ENCODE results near the gene WDR55.
A peak's percentile ranks its signal among the peaks of the same experiment; 100 is the strongest.
"Not testable (repeated sequence)": the region's sequence is repeated elsewhere in the genome, so short reads cannot be mapped to it uniquely, and the experiment has no call there.

WDR55 gene

GRCh38 chr5:140633501-140633900 lies 31.2 kb upstream of the WDR55 start:
- TF ChIP-seq TAF1 (IDR thresholded peaks at IDR 0.05; ENCODE audit: borderline replicate concordance, low read depth, low read length) (no peak), POLR2AphosphoS5 (IDR thresholded peaks at IDR 0.05; ENCODE audit: low read depth, low read length) (no peak), POLR2A (IDR thresholded peaks at IDR 0.05; ENCODE audit: low read depth, low read length) (no peak)
- DNase-seq (ENCODE audit: insufficient read length) (no peak), FAIRE-seq (no peak)

- DNase-seq (ENCODE audit: insufficient read length) (no peak), FAIRE-seq (no peak)
- TF ChIP-seq TAF1 (IDR thresholded peaks at IDR 0.05; ENCODE audit: borderline replicate concordance, low read depth, low read length) (no peak), POLR2A (IDR thresholded peaks at IDR 0.05; ENCODE audit: low read depth, low read length) (no peak), POLR2AphosphoS5 (IDR thresholded peaks at IDR 0.05; ENCODE audit: low read depth, low read length) (no peak)
Measured at GRCh38 chr5:140634103-140634502, 30.6 kb upstream of the WDR55 start.

- no peak for FAIRE-seq
- no peak for DNase-seq (ENCODE audit: insufficient read length)
Measured at GRCh38 chr5:140635291-140636257, 29.1 kb upstream of the WDR55 start.

GRCh38 chr5:140637371-140638100 lies 27.2 kb upstream of the WDR55 start:
- TF ChIP-seq POLR2AphosphoS5 (IDR thresholded peaks at IDR 0.05; ENCODE audit: low read depth, low read length) (no peak), TAF1 (IDR thresholded peaks at IDR 0.05; ENCODE audit: borderline replicate concordance, low read depth, low read length) (no peak), POLR2A (IDR thresholded peaks at IDR 0.05; ENCODE audit: low read depth, low read length) (no peak)
- FAIRE-seq (no peak), DNase-seq (ENCODE audit: insufficient read length) (no peak)

More at GRCh38 chr5:140635291-140636257, 29.1 kb upstream of the WDR55 start:
- TF ChIP-seq POLR2AphosphoS5 (IDR thresholded peaks at IDR 0.05; ENCODE audit: low read depth, low read length), result no peak
- TF ChIP-seq POLR2A (IDR thresholded peaks at IDR 0.05; ENCODE audit: low read depth, low read length), result no peak
- TF ChIP-seq TAF1 (IDR thresholded peaks at IDR 0.05; ENCODE audit: borderline replicate concordance, low read depth, low read length), result no peak

GRCh38 chr5:140638898-140639147 lies 25.9 kb upstream of the WDR55 start:
- FAIRE-seq; DNase-seq (ENCODE audit: insufficient read length): not testable (repeated sequence)

- FAIRE-seq, result peak; percentile 98
- TF ChIP-seq POLR2AphosphoS5 (IDR thresholded peaks at IDR 0.05; ENCODE audit: low read depth, low read length), result peak; percentile 77
- no peak for TF ChIP-seq TAF1 (IDR thresholded peaks at IDR 0.05; ENCODE audit: borderline replicate concordance, low read depth, low read length)
- peak; percentile 74; the same call in 1 of the 2 replicates for TF ChIP-seq POLR2A (IDR thresholded peaks at IDR 0.05; ENCODE audit: low read depth, low read length)
Measured at GRCh38 chr5:140639148-140639981, 25.3 kb upstream of the WDR55 start, which contains the start of gene TMCO6. Gene TMCO6 (plus strand): TSS chr5:140639451. CDS start chr5:140639528, 77 bp downstream.

GRCh38 chr5:140641716-140642115 lies 23.0 kb upstream of the WDR55 start:
- TF ChIP-seq POLR2AphosphoS5 (IDR thresholded peaks at IDR 0.05; ENCODE audit: low read depth, low read length), result no peak
- TF ChIP-seq POLR2A (IDR thresholded peaks at IDR 0.05; ENCODE audit: low read depth, low read length), result no peak
- TF ChIP-seq TAF1 (IDR thresholded peaks at IDR 0.05; ENCODE audit: borderline replicate concordance, low read depth, low read length), result no peak
- no peak for DNase-seq (ENCODE audit: insufficient read length)
- no peak for FAIRE-seq

More at GRCh38 chr5:140639148-140639981, 25.3 kb upstream of the WDR55 start, which contains the start of gene TMCO6:
- peak; percentile 97 for DNase-seq (ENCODE audit: insufficient read length)

- DNase-seq (ENCODE audit: insufficient read length), result no peak
- no peak for TF ChIP-seq POLR2AphosphoS5 (IDR thresholded peaks at IDR 0.05; ENCODE audit: low read depth, low read length)
- no peak for TF ChIP-seq TAF1 (IDR thresholded peaks at IDR 0.05; ENCODE audit: borderline replicate concordance, low read depth, low read length)
- TF ChIP-seq POLR2A (IDR thresholded peaks at IDR 0.05; ENCODE audit: low read depth, low read length), result no peak
- no peak for FAIRE-seq
Measured at GRCh38 chr5:140642718-140643117, 22.0 kb upstream of the WDR55 start.

- TF ChIP-seq POLR2A (IDR thresholded peaks at IDR 0.05; ENCODE audit: low read depth, low read length) (no peak), POLR2AphosphoS5 (IDR thresholded peaks at IDR 0.05; ENCODE audit: low read depth, low read length) (no peak), TAF1 (IDR thresholded peaks at IDR 0.05; ENCODE audit: borderline replicate concordance, low read depth, low read length) (no peak)
- DNase-seq (ENCODE audit: insufficient read length) (no peak), FAIRE-seq (no peak)
Measured at GRCh38 chr5:140647042-140647419, 17.7 kb upstream of the WDR55 start.

- FAIRE-seq (no peak), DNase-seq (ENCODE audit: insufficient read length) (no peak)
- TF ChIP-seq POLR2AphosphoS5 (IDR thresholded peaks at IDR 0.05; ENCODE audit: low read depth, low read length), result no peak
- TF ChIP-seq TAF1 (IDR thresholded peaks at IDR 0.05; ENCODE audit: borderline replicate concordance, low read depth, low read length), result no peak
- TF ChIP-seq POLR2A (IDR thresholded peaks at IDR 0.05; ENCODE audit: low read depth, low read length), result no peak
Measured at GRCh38 chr5:140658870-140659269, 5.8 kb upstream of the WDR55 start.

GRCh38 chr5:140660371-140660770 lies 4.3 kb upstream of the WDR55 start:
- DNase-seq (ENCODE audit: insufficient read length); FAIRE-seq: not testable (repeated sequence)
